K562 (cell line): ENCODE measurements around the gene PRKCB. TPM values are rescaled to one million over a fixed set of nuclear protein-coding genes. Genes with fewer than 3 reads are reported as not detected.

Source experiments
- ATAC-seq: fragments of 200-7000 bp; cut with Tn5 transposase; 3 replicates; pipeline ENCODE4 v1.9.1; 2020; ENCODE audit warnings: moderate library complexity
- BruUV-seq: library from RNA; stranded (reverse); fragments of 400-500 nt; replicated peaks from 2 replicates; lab custom pipeline; 2021; lab: Mats Ljungman, UMichigan
- CTCF ChIA-PET: fragments of 300-600 bp; formaldehyde crosslinking; extraction: SDS; loops from one replicate; lab custom pipeline; 2021; ENCODE audit warnings: low intra/inter-chr PET ratio; lab: Yijun Ruan, JAX
- POLR2A ChIA-PET: fragments of 300-600, 350-650 bp; sonication (Branson Sonifier 250); formaldehyde crosslinking; extraction: SDS; loops from one replicate; lab custom pipeline; 2021; ENCODE audit warnings: antibody characterized with exemption, inconsistent platforms; lab: Yijun Ruan, JAX
- DNase-seq, 4 experiments: peaks; one replicate each; pipeline versions ENCODE4 v3.0.0 to v3.0.0-alpha.2; 2011 to 2018; ENCODE audit warnings: low spot score in 3 of 4, mixed read lengths in 3 of 4; ENCODE audit errors: extremely low read depth in 1 of 4
- FAIRE-seq: peaks from 2 replicates; lab custom pipeline; 2011; peaks lifted over from hg19 to GRCh38; lab: Jason Lieb, UNC
- H2AFZ ChIP-seq: 2 replicates; pipeline ENCODE4 v1.6.0; 2011; ENCODE audit warnings: low read depth, low read length, control low read depth, inconsistent platforms
- H3K27ac ChIP-seq: fragments of 200-600 bp; 3 replicates; pipeline ENCODE4 v1.8.0; 2011; ENCODE audit warnings: low read depth, mild to moderate bottlenecking, control low read depth, inconsistent platforms, low read length, moderate library complexity, mixed read lengths; ENCODE audit errors: extremely low read depth
- H3K27me3 ChIP-seq, 2 experiments: fragments of 300-600 bp in 1 of 2; 2 replicates in 1 of 2; 3 replicates in 1 of 2; pipeline versions ENCODE4 v1.6.0 to v1.8.0; 2011; ENCODE audit warnings: inconsistent platforms in 2 of 2, low read length in 2 of 2, mild to moderate bottlenecking in 1 of 2, mixed read lengths in 1 of 2, moderate library complexity in 1 of 2; ENCODE audit not compliant: control insufficient read depth in 2 of 2, insufficient read depth in 2 of 2
- H3K36me3 ChIP-seq: fragments of 300-600 bp; 3 replicates; pipeline ENCODE4 v1.8.0; 2011; ENCODE audit warnings: mild to moderate bottlenecking, low read length, inconsistent platforms; ENCODE audit not compliant: control insufficient read depth, insufficient read depth
- H3K4me1 ChIP-seq, 2 experiments: fragments of 200-600 bp in 1 of 2; replicated peaks in 1 of 2; 2 replicates in 1 of 2; 3 replicates in 1 of 2; pipeline versions ENCODE4 v1.5.1 to v1.8.0; 2011; ENCODE audit warnings: inconsistent platforms in 2 of 2, low read length in 2 of 2, mild to moderate bottlenecking in 1 of 2, mixed read lengths in 1 of 2, moderate library complexity in 1 of 2; ENCODE audit not compliant: control insufficient read depth in 2 of 2, insufficient read depth in 2 of 2
- H3K4me2 ChIP-seq: 2 replicates; pipeline ENCODE4 v1.6.1; 2011; ENCODE audit warnings: low read length, control low read depth, inconsistent platforms, mixed read lengths; ENCODE audit not compliant: insufficient read depth
- H3K4me3 ChIP-seq: fragments of 200-600 bp; sonication (generic), shearing (Covaris generic); 2 replicates; pipeline ENCODE4 v1.5.1; 2016; ENCODE audit warnings: control low read depth, inconsistent platforms
- H3K79me2 ChIP-seq: fragments of 200-600 bp; 3 replicates; pipeline ENCODE4 v1.8.0; 2011; ENCODE audit warnings: low read length, inconsistent platforms; ENCODE audit not compliant: control insufficient read depth, insufficient read depth
- H3K9ac ChIP-seq, 2 experiments: 2 replicates each; pipeline versions ENCODE4 v1.6.0 to v1.6.1; 2011; ENCODE audit warnings: low read depth in 2 of 2, low read length in 2 of 2, control low read depth in 1 of 2, inconsistent platforms in 1 of 2, mild to moderate bottlenecking in 1 of 2, mixed read lengths in 1 of 2; ENCODE audit not compliant: insufficient read depth in 1 of 2
- H3K9me1 ChIP-seq: one replicate; pipeline ENCODE4 v1.6.0; 2011; ENCODE audit warnings: inconsistent platforms, mild to moderate bottlenecking, low read length, moderate library complexity; ENCODE audit not compliant: control insufficient read depth, insufficient read depth
- H3K9me3 ChIP-seq: replicated peaks from 2 replicates; pipeline ENCODE4 v1.5.1; 2011; ENCODE audit warnings: low read depth, low read length, inconsistent platforms; ENCODE audit not compliant: control insufficient read depth, insufficient read depth
- H4K20me1 ChIP-seq: replicated peaks from 2 replicates; pipeline ENCODE4 v1.6.1; 2011; ENCODE audit warnings: low read length, inconsistent platforms, mixed read lengths; ENCODE audit not compliant: control insufficient read depth, insufficient read depth
- ATF1 ChIP-seq, 2 experiments: fragments of 450-650 bp in 1 of 2; IDR thresholded peaks; 2 replicates each; pipeline ENCODE4 v1.6.1; 2016; ENCODE audit warnings: missing compliant biosample characterization in 1 of 2, missing genetic modification characterization in 1 of 2
- CHD4 ChIP-seq: fragments of 200-600 bp; sonication (generic); IDR thresholded peaks from 3 replicates; pipeline ENCODE4 v1.6.1; 2012; ENCODE audit warnings: low read depth, mild to moderate bottlenecking, mixed read lengths, low read length, inconsistent platforms; ENCODE audit not compliant: insufficient read depth, insufficient replicate concordance, poor library complexity, severe bottlenecking
- GATA2 ChIP-seq: sonication (generic); formaldehyde crosslinking; IDR thresholded peaks from 2 replicates; pipeline ENCODE4 v1.4.0; 2020; ENCODE audit warnings: mild to moderate bottlenecking, missing genetic modification reagents
- POLR2AphosphoS2 ChIP-seq: IDR thresholded peaks from 2 replicates; pipeline ENCODE4 v1.6.1; 2012; ENCODE audit warnings: low read length, improper control_type of control experiment
- ZNF431 ChIP-seq: sonication (generic); formaldehyde crosslinking; IDR thresholded peaks from 2 replicates; pipeline ENCODE4 v1.8.0; 2022; ENCODE audit warnings: mild to moderate bottlenecking, missing genetic modification reagents
- WGBS: fragments of 100-300 bp; shearing (Covaris generic); methylation state at CpG from one replicate; pipeline ENCODE4 v1.1.6; 2016; ENCODE audit warnings: low coverage, mixed read lengths; ENCODE audit not compliant: insufficient coverage; ENCODE audit errors: missing lambda C conversion rate; 5-methylcytosine and 5-hydroxymethylcytosine counted together
- in situ Hi-C: fragments of 300-500 bp; cut with MboI; formaldehyde crosslinking; loops from 4 replicates; pipeline ENCODE4 v1.15.0; 2018; ENCODE audit warnings: inconsistent platforms, mixed read lengths
- intact Hi-C: fragments of 100-400 bp; cut with micrococcal nuclease; formaldehyde crosslinking; loops from 2 replicates; pipeline ENCODE4 v1.14.2; 2022
- polyA plus RNA-seq, 8 experiments: library from polyadenylated mRNA; depleted of rRNA in 4 of 8; stranded (reverse) in 5 of 8; unstranded in 3 of 8; fragments of >200 nt; fragmentation: Nextera tagmentation in 2 of 8; fragmentation: Illumina TruSeq in 1 of 8; extraction: Ambion mirVana in 2 of 8; extraction: Trizol in 1 of 8; gene quantifications; 2 replicates each; pipeline versions ENCODE4 v1.2.1 to v1.2.3, GENCODE V29; 2011 to 2014; ENCODE audit warnings: inconsistent platforms in 1 of 8, missing spikeins in 1 of 8
- total RNA-seq, 7 experiments: library from RNA; depleted of rRNA in 6 of 7; stranded (reverse); fragments of >200 nt in 6 of 7; fragmentation: Illumina TruSeq in 2 of 7; extraction: Trizol in 2 of 7; gene quantifications; 2 replicates each; pipeline versions ENCODE4 v1.2.1 to v1.2.3, GENCODE V29; 2011 to 2021; ENCODE audit warnings: low replicate concordance in 1 of 7
- TF ChIP-seq, protein P1 (sequence below): fragments of 450-650 bp; formaldehyde crosslinking; IDR thresholded peaks from 2 replicates; pipeline ENCODE4 v1.4.0; 2020; ENCODE audit warnings: mild to moderate bottlenecking, moderate library complexity

Gene PRKCB
- total and polyA plus RNA-seq, 9 of the 15 experiments (the other 6 are each of a cell fraction or from before 2014, with no cell fraction given), result 49.9 to 276 (median 148) TPM

DNA sequence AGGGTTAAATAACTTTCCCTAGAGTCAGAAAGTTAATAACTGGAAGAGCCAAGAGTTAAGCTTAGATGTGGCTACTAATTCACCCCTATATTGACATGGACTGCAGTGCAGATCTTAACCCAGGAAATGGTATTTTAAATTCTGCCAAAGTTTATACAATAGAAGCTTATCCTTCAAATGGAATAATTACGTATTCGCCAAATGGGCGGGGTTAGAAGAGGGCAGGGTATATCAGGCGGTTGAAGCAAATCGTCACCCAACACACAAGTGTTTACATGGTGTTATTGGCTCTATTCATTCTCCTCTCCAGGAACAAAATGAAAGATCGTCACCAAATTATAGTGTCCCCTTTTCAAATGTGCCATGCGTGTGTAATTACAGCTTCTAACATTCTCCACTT, 182.7 kb downstream of the PRKCB start:
- Histone ChIP-seq H2AFZ (no peak overlapping the region), H3K4me3 (no peak overlapping the region), H3K79me2 (peaks cover 25% of the 10 kb centered on the region), H3K9ac (no peak overlapping the region), H3K9me1 (no peaks in the 10 kb centered on the region), H3K36me3 (peaks cover 35% of the 10 kb centered on the region; the same call in 2 of the 3 replicates), H3K9me3 (no peaks in the 10 kb centered on the region), H3K4me1 (peaks cover 0 to 4% of the 10 kb centered on the region in 2 experiments; a peak in 2 of 5 replicates), H4K20me1 (peaks cover under 1% of the 10 kb centered on the region; the same call in 1 of the 2 replicates), H3K27ac (no peak overlapping the region), H3K4me2 (no peak overlapping the region), H3K27me3 (no peaks in the 10 kb centered on the region)
- TF ChIP-seq, protein P1, sequence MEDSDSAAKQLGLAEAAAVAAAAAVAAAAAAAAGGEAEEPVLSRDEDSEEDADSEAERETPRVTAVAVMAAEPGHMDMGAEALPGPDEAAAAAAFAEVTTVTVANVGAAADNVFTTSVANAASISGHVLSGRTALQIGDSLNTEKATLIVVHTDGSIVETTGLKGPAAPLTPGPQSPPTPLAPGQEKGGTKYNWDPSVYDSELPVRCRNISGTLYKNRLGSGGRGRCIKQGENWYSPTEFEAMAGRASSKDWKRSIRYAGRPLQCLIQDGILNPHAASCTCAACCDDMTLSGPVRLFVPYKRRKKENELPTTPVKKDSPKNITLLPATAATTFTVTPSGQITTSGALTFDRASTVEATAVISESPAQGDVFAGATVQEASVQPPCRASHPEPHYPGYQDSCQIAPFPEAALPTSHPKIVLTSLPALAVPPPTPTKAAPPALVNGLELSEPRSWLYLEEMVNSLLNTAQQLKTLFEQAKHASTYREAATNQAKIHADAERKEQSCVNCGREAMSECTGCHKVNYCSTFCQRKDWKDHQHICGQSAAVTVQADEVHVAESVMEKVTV, result no peak
- TF ChIP-seq POLR2AphosphoS2 (peak; percentile 61; the same call in 1 of the 2 replicates), CHD4 (no peak), GATA2 (CRISPR knock-in tag) (no peak), ATF1 (CRISPR knock-in tag; IDR thresholded peaks at IDR 0.05) (no peak), ATF1 (tag; IDR thresholded peaks at IDR 0.05) (no peak), ZNF431 (CRISPR knock-in tag) (no peak)
- POLR2A ChIA-PET, result interaction anchor here (0.5 to 0.7 kb wide), 2 partner anchors 42 to 512 kb away, joined by 3 read pairs; no protein-coding TSS in a partner anchor
- BruUV-seq, result no TSS peak
- ATAC-seq (no peak), FAIRE-seq (no peak), DNase-seq (no peak)
- in situ Hi-C loops, result no loop called here
- WGBS, result 84% methylated on average over 7 of the region's 7 CpGs
- CTCF ChIA-PET, result no interaction called here
- intact Hi-C loops, result loop anchor here (10.0 kb wide), 1 partner anchor 284 kb away; no protein-coding TSS in a partner anchor
